ENCODE data around the gene MYO7A.

DNA sequence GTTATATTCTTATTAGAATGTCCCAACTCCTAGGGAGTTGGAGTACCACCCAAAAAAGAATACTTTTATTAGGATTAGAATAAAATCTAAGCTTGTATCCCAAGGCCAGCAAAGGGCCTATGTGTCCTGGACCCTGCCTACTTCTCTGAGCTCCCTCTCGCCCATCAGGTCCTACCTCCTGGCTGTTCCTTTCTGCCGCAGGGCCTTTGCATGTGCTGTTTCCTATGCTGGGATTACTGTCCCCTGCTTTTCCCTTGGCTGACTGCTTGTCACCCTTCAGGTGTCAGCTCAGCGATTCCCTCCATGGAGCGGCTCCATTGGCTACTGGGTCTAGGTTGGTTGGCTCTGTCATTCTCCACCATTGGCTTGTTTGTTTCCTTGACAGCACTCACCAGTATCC lies 13.4 kb downstream of the MYO7A start:
- TF ChIP-seq CTCF (IDR thresholded peaks at IDR 0.05; ENCODE audit: control extremely low read depth in 1 of 3, insufficient read depth in 1 of 3, low read depth in 1 of 3, low read length in 3 of 3) (no peak), CTBP2 (IDR thresholded peaks at IDR 0.05; ENCODE audit: borderline replicate concordance, insufficient read depth, insufficient read length, low read length) (no peak)
